HepG2 (cell line): Measurements from ENCODE around the gene TSPAN3.

Experiments used
- PCBP1 ChIP-seq: fragments of 200-400 bp; formaldehyde crosslinking; IDR thresholded peaks from 2 replicates; pipeline ENCODE4 v1.6.1; 2017; ENCODE audit warnings: mild to moderate bottlenecking, low read depth, low read length, borderline replicate concordance
- ZFP90 ChIP-seq: sonication (generic); formaldehyde crosslinking; IDR thresholded peaks from 2 replicates; pipeline ENCODE4 v1.8.0; 2022; ENCODE audit warnings: missing genetic modification reagents, mild to moderate bottlenecking, inconsistent platforms, borderline replicate concordance

DNA sequence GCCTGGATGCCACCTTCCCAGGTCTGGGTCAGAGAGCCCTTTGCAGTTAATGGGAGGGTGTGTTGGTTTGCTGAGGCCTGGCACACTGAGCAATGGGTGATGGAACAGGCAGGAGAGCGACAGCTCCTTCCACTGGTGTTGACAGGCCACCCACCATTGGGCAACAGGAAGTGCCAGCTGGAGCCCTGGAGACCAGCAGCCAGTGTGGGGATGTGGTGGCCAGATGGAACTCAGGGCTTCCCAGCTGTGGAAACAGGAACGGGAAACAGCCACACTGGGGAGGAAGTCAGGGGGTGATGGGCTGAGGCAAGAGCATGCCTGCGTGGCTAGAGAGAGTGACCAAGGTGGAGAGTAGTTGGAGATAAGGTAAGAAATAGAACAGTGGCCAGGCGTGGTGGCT is 66.7 kb downstream of the TSPAN3 start:
- TF ChIP-seq ZFP90 (CRISPR knock-in tag) (no peak), PCBP1 (no peak)
